Neuronal stem cell (in vitro differentiated cells): ENCODE data around the gene TTC29.

ENCODE experiments used
- DNase-seq: peaks from one replicate; pipeline ENCODE4 v3.0.0-alpha.2; 2013; ENCODE audit warnings: low spot score
- H2AFZ ChIP-seq: one replicate; pipeline ENCODE4 v1.6.1; 2013; ENCODE audit warnings: mild to moderate bottlenecking, low read length, inconsistent platforms
- H2AK5ac ChIP-seq: 2 replicates; pipeline ENCODE4 v1.6.1; 2013; ENCODE audit warnings: low read depth, mild to moderate bottlenecking, inconsistent platforms, low read length, moderate library complexity, mixed read lengths
- H2BK120ac ChIP-seq: 2 replicates; pipeline ENCODE4 v1.6.1; 2013; ENCODE audit warnings: low read depth, mild to moderate bottlenecking, inconsistent platforms, low read length, moderate library complexity, mixed read lengths
- H2BK12ac ChIP-seq: one replicate; pipeline ENCODE4 v1.6.1; 2013; ENCODE audit warnings: low read length, inconsistent platforms
- H2BK15ac ChIP-seq: 2 replicates; pipeline ENCODE4 v1.6.1; 2013; ENCODE audit warnings: mild to moderate bottlenecking, low read length, inconsistent platforms, mixed read lengths
- H2BK5ac ChIP-seq: one replicate; pipeline ENCODE4 v1.6.1; 2013; ENCODE audit warnings: inconsistent platforms, mild to moderate bottlenecking, low read length, moderate library complexity
- H3K14ac ChIP-seq: one replicate; pipeline ENCODE4 v1.6.1; 2013; ENCODE audit warnings: low read length, inconsistent platforms
- H3K18ac ChIP-seq: 2 replicates; pipeline ENCODE4 v1.6.1; 2013; ENCODE audit warnings: low read length, inconsistent platforms
- H3K23ac ChIP-seq: 2 replicates; pipeline ENCODE4 v1.6.1; 2013; ENCODE audit warnings: low read depth, mild to moderate bottlenecking, mixed read lengths, low read length, inconsistent platforms; ENCODE audit not compliant: poor library complexity
- H3K27ac ChIP-seq: replicated peaks from 3 replicates; pipeline ENCODE4 v1.5.1; 2013; ENCODE audit warnings: low read length, inconsistent platforms
- H3K27me3 ChIP-seq, 3 experiments: 2 replicates each; pipeline ENCODE4 v1.6.1; 2013; ENCODE audit warnings: low read length in 3 of 3, mild to moderate bottlenecking in 2 of 3, inconsistent platforms in 1 of 3, low read depth in 1 of 3, mixed read lengths in 1 of 3, moderate library complexity in 1 of 3; ENCODE audit not compliant: control insufficient read depth in 3 of 3, insufficient read depth in 3 of 3
- H3K36me3 ChIP-seq, 2 donors: replicated peaks in 1 of 2; 2 replicates each; pipeline ENCODE4 v1.6.1; 2013; ENCODE audit warnings: low read length in 2 of 2; ENCODE audit not compliant: control insufficient read depth in 2 of 2, insufficient read depth in 2 of 2
- H3K4ac ChIP-seq: 2 replicates; pipeline ENCODE4 v1.6.1; 2013; ENCODE audit warnings: inconsistent platforms, mild to moderate bottlenecking, low read length, moderate library complexity
- H3K4me1 ChIP-seq, 2 donors: 1 replicate in 1 of 2; 2 replicates in 1 of 2; pipeline ENCODE4 v1.6.1; 2013; ENCODE audit warnings: low read length in 2 of 2, low read depth in 1 of 2; ENCODE audit not compliant: control insufficient read depth in 2 of 2, insufficient read depth in 1 of 2
- H3K4me2 ChIP-seq: one replicate; pipeline ENCODE4 v1.6.1; 2013; ENCODE audit warnings: mild to moderate bottlenecking, low read length, inconsistent platforms; ENCODE audit not compliant: insufficient read depth, poor library complexity, severe bottlenecking
- H3K4me3 ChIP-seq, 2 donors: 2 replicates each; pipeline ENCODE4 v1.5.1; 2013; ENCODE audit warnings: low read length in 2 of 2, mild to moderate bottlenecking in 2 of 2, inconsistent platforms in 1 of 2, moderate library complexity in 1 of 2
- H3K79me1 ChIP-seq: one replicate; pipeline ENCODE4 v1.6.1; 2013; ENCODE audit warnings: low read depth, mild to moderate bottlenecking, inconsistent platforms, low read length, moderate library complexity
- H3K9ac ChIP-seq: one replicate; pipeline ENCODE4 v1.6.1; 2013; ENCODE audit warnings: mild to moderate bottlenecking, low read depth, low read length, inconsistent platforms; ENCODE audit not compliant: poor library complexity
- H3K9me3 ChIP-seq, 2 donors: replicated peaks in 1 of 2; 2 replicates each; pipeline versions ENCODE3 to v1.6.1; 2013; ENCODE audit warnings: low read length in 2 of 2, mild to moderate bottlenecking in 2 of 2, inconsistent platforms in 1 of 2, low read depth in 1 of 2, mixed read lengths in 1 of 2, moderate library complexity in 1 of 2; ENCODE audit not compliant: control insufficient read depth in 2 of 2, insufficient read depth in 1 of 2
- H4K8ac ChIP-seq: one replicate; pipeline ENCODE4 v1.6.1; 2013; ENCODE audit warnings: low read depth, mild to moderate bottlenecking, inconsistent platforms, low read length, moderate library complexity
- H4K91ac ChIP-seq: one replicate; pipeline ENCODE4 v1.6.1; 2013; ENCODE audit warnings: low read length, low read depth, mild to moderate bottlenecking, inconsistent platforms; ENCODE audit not compliant: poor library complexity
- WGBS, 2 donors: extraction: QIAGEN DNeasy Blood & Tissue Kit; methylation state at CpG; one replicate each; pipeline ENCODE4 v1.1.7; 2013; ENCODE audit warnings: missing lambda C conversion rate in 2 of 2, mixed read lengths in 1 of 2; ENCODE audit not compliant: insufficient read length in 2 of 2, insufficient replicate concordance in 1 of 2; ENCODE audit errors: extremely low coverage in 2 of 2; 5-methylcytosine and 5-hydroxymethylcytosine counted together

The TTC29 gene

GRCh38 chr4:146776691-146777090 is 169.0 kb downstream of the TTC29 start:
- no peak overlapping the region for H2BK15ac ChIP-seq
- no peak overlapping the region for H4K8ac ChIP-seq
- no peak for DNase-seq
- H3K36me3 ChIP-seq, result no peaks in the 10 kb centered on the region
- H3K9ac ChIP-seq, result no peak overlapping the region
- no peak overlapping the region for H2BK5ac ChIP-seq
- H3K9me3 ChIP-seq, result no peaks in the 10 kb centered on the region
- H3K4me1 ChIP-seq, result no peaks in the 10 kb centered on the region
- H3K79me1 ChIP-seq, result no peaks in the 10 kb centered on the region
- H3K4ac ChIP-seq, result peak overlapping the region; percentile 89
- peak overlapping the region; percentile 75 for H3K23ac ChIP-seq
- H4K91ac ChIP-seq, result peak overlapping the region; percentile 12
- no peak overlapping the region for H2AFZ ChIP-seq
- H2AK5ac ChIP-seq, result no peak overlapping the region
- no peaks in the 10 kb centered on the region for H3K27me3 ChIP-seq
- no CpG with 5 or more reads among the region's 8 CpGs for WGBS, 2 donors
- peak overlapping the region; percentile 36 for H2BK120ac ChIP-seq
- H3K18ac ChIP-seq, result peak overlapping the region; percentile 57
- peak overlapping the region in 1 of 2 donors; percentile 3 for H3K4me3 ChIP-seq
- no peak overlapping the region for H3K27ac ChIP-seq
- no peak overlapping the region for H3K4me2 ChIP-seq
- H2BK12ac ChIP-seq, result peak overlapping the region; percentile 41
- H3K14ac ChIP-seq, result peak overlapping the region; percentile 71

DNA sequence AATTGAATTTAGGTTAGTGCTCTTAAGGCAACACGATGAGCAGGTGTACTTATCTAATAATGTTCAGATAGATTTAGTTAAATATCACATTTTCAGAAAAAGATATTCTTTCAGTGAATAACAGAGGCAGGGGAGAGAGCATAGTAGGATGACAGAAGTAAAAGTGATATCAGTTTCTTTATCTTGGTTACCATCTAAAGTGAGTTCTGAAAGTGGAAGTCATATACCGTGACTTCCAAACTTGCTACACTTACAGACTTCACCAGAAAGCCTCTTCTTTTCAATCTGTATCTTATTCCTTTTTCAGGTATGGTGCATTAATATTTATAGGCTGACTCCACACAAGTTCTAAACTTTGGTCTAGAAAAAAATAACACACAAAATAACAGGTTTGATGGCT is 182.1 kb downstream of the TTC29 start:
- H3K9ac ChIP-seq, result no peak overlapping the region
- no peaks in the 10 kb centered on the region for H3K36me3 ChIP-seq
- H3K27ac ChIP-seq, result no peak overlapping the region
- DNase-seq, result no peak
- no CpG with 5 or more reads among the region's 2 CpGs for WGBS, 2 donors
- no peak overlapping the region for H4K91ac ChIP-seq
- no peaks in the 10 kb centered on the region for H3K9me3 ChIP-seq
- H4K8ac ChIP-seq, result no peak overlapping the region
- H2BK5ac ChIP-seq, result no peak overlapping the region
- no peak overlapping the region for H2BK12ac ChIP-seq
- H3K23ac ChIP-seq, result no peak overlapping the region
- H3K4ac ChIP-seq, result no peak overlapping the region
- no peak overlapping the region for H2BK15ac ChIP-seq
- no peaks in the 10 kb centered on the region for H3K27me3 ChIP-seq
- H2AK5ac ChIP-seq, result no peak overlapping the region
- H2BK120ac ChIP-seq, result no peak overlapping the region
- H3K4me3 ChIP-seq, result no peak overlapping the region
- H3K18ac ChIP-seq, result no peak overlapping the region
- H3K4me2 ChIP-seq, result no peak overlapping the region
- no peak overlapping the region for H2AFZ ChIP-seq
- no peaks in the 10 kb centered on the region for H3K79me1 ChIP-seq
- no peaks in the 10 kb centered on the region for H3K4me1 ChIP-seq
- H3K14ac ChIP-seq, result no peak overlapping the region

DNA sequence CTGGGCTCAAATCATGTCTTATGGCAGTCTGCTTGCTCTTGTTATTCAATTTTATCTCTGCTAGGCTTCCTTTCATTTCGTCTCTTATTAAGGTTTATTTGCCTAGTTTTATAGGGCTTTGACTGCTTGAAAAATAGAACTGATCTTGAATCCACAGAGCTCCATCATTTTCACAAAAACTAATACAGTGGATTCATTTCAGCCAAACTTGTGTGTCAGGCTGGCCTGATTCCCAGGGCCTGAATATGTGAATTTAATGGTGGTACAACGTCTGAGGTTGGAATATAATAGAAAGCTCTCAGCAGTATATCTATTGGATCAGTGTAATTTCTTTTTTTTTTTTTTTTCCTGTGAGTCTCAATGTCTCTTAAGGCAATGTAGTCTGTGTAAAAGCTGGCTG is 183.6 kb downstream of the TTC29 start:
- Histone ChIP-seq H2BK15ac (no peak overlapping the region), H3K27ac (no peak overlapping the region)
- WGBS, 2 donors, result no CpG with 5 or more reads among the region's 2 CpGs

DNA sequence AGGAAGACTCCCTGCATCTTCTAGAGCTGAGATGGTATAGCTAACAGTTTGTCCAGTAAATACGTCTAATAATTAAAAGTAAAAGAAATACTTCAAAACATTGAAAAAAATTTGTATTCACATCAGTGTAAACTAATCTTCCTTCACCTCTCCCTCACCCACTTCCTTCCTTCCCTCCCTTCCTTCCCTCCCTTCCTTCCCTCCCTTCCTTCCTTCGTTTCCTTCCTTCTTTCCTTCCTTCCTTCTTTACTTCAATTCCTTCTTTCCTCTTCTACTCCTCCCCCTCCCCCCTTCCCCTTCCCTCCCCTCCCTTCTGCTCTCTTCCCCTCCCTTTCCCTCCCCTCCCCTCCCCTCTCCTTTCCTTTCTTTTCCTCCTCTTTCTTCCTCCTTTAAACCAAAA is 203.2 kb downstream of the TTC29 start:
- Histone ChIP-seq H2BK12ac (no peak overlapping the region), H2AFZ (no peak overlapping the region), H3K4me3 (no peak overlapping the region), H3K4me2 (no peak overlapping the region), H3K23ac (no peak overlapping the region), H3K79me1 (no peaks in the 10 kb centered on the region), H3K27ac (no peak overlapping the region), H2BK5ac (no peak overlapping the region), H3K18ac (no peak overlapping the region), H2AK5ac (no peak overlapping the region), H3K4ac (no peak overlapping the region), H3K4me1 (no peaks in the 10 kb centered on the region), H2BK15ac (no peak overlapping the region), H3K9ac (no peak overlapping the region), H3K36me3 (no peaks in the 10 kb centered on the region), H3K27me3 (no peaks in the 10 kb centered on the region), H4K8ac (no peak overlapping the region), H3K14ac (no peak overlapping the region), H2BK120ac (no peak overlapping the region), H3K9me3 (no peaks in the 10 kb centered on the region), H4K91ac (no peak overlapping the region)
- WGBS, 2 donors, result 83 to 100% methylated on average over 1 of the region's 2 CpGs
- no peak for DNase-seq

More for the DNA sequence above, 183.6 kb downstream of the TTC29 start:
- no peak overlapping the region for H3K4me3 ChIP-seq
- no peak overlapping the region for H3K4ac ChIP-seq
- no peak overlapping the region for H3K14ac ChIP-seq
- H3K23ac ChIP-seq, result no peak overlapping the region
- DNase-seq, result no peak
- no peak overlapping the region for H2BK5ac ChIP-seq
- H2BK12ac ChIP-seq, result no peak overlapping the region
- H2BK120ac ChIP-seq, result no peak overlapping the region
- no peak overlapping the region for H4K91ac ChIP-seq
- no peaks in the 10 kb centered on the region for H3K9me3 ChIP-seq
- no peak overlapping the region for H2AK5ac ChIP-seq
- H3K27me3 ChIP-seq, result no peaks in the 10 kb centered on the region
- H3K4me1 ChIP-seq, result no peaks in the 10 kb centered on the region
- no peak overlapping the region for H3K18ac ChIP-seq
- H2AFZ ChIP-seq, result no peak overlapping the region
- H3K79me1 ChIP-seq, result no peaks in the 10 kb centered on the region
- no peak overlapping the region for H4K8ac ChIP-seq
- no peak overlapping the region for H3K9ac ChIP-seq
- H3K36me3 ChIP-seq, result no peaks in the 10 kb centered on the region
- H3K4me2 ChIP-seq, result no peak overlapping the region
